Measurements from ENCODE around the gene ZNF10. TPM values are rescaled to one million over a fixed set of nuclear protein-coding genes. Genes with fewer than 3 reads are reported as not detected.

Gene ZNF10
- total RNA-seq (2022; extraction: Qiagen RNA extraction), result 1.1 to 1.9 TPM (median 1.3 TPM) in 5 replicates

GRCh38 chr12:133130038-133130807 lies at the start of gene ZNF10, which contains the start of gene ZNF891:
TSS of gene ZNF10 (plus strand) at chr12:133130627. CDS start at chr12:133144493, 13,866 bp downstream.
TSS of gene ZNF891 (minus strand) at chr12:133130274. CDS start at chr12:133121918, 8,356 bp downstream.

GRCh38 chr12:133181238-133181959 lies 51.0 kb downstream of the ZNF10 start, which contains the start of gene ZNF268:
TSS of gene ZNF268 (plus strand) at chr12:133181495. CDS start at chr12:133181998, 503 bp downstream.

Other genes starting within 250 kb of the ZNF10 start
- gene CHFR, start 243.0 kb upstream of the ZNF10 start, total RNA-seq (2022; extraction: Qiagen RNA extraction), result 20.6 to 26.6 TPM (median 22.6 TPM) in 5 replicates
- gene ZNF605, start 174.3 kb upstream of the ZNF10 start, total RNA-seq (2022; extraction: Qiagen RNA extraction), result 2.1 to 4.1 TPM (median 3.1 TPM) in 5 replicates
- 7.0 to 10.3 TPM (median 7.8 TPM) in 5 replicates for gene ZNF26, start 144.3 kb upstream of the ZNF10 start, total RNA-seq (2022; extraction: Qiagen RNA extraction)
- 10.6 to 15.8 TPM (median 11.9 TPM) in 5 replicates for gene ZNF84, start 93.1 kb upstream of the ZNF10 start, total RNA-seq (2022; extraction: Qiagen RNA extraction)
- gene ZNF140, start 49.7 kb upstream of the ZNF10 start, total RNA-seq (2022; extraction: Qiagen RNA extraction), result 8.7 to 9.8 TPM (median 9.1 TPM) in 5 replicates
- gene ZNF891, start 353 bp upstream of the ZNF10 start, total RNA-seq (2022; extraction: Qiagen RNA extraction), result 0.16 to 0.46 TPM (median 0.37 TPM) in 5 replicates
- gene ZNF268, start 50.9 kb downstream of the ZNF10 start, total RNA-seq (2022; extraction: Qiagen RNA extraction), result 8.1 to 19.0 TPM (median 10.4 TPM) in 5 replicates
- not detected in 5 replicates for gene ANHX, start 105.2 kb downstream of the ZNF10 start, total RNA-seq (2022; extraction: Qiagen RNA extraction)

Data from A549 treated with Hydrocortisone at 1 μM for 4 hours (cell line).